GM19324 (cell line): Measurements from ENCODE around the gene FBRSL1.

ENCODE experiments used
- ATAC-seq: cut with Tn5 transposase; IDR thresholded peaks from one replicate; pipeline ENCODE4 v1.9.1; 2021; ENCODE audit warnings: mild to moderate bottlenecking, moderate library complexity; ENCODE audit not compliant: unreplicated experiment, low FRiP score

FBRSL1 gene

GRCh38 chr12:132536102-132536876, 46.3 kb downstream of the FBRSL1 start:
- ATAC-seq: no peak

GRCh38 chr12:132537049-132537448, 47.1 kb downstream of the FBRSL1 start:
- ATAC-seq: no peak

GRCh38 chr12:132537836-132538662, 48.1 kb downstream of the FBRSL1 start:
- no peak for ATAC-seq

DNA sequence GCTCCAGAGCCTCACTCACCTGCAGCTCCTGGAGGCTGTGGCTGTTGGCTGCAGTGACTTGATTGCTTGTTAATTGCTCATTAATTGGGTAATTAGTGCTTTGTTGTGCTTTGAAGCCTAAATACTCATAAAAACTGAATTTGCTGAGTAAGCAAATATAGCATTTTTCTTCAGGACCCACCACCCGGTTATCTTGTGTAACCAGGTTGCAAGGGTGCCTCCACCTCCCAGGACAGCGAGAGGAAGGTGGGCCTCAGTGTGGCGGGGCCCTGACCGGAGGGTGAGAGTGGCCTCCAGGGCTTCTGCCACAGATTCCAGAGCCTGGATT, 48.7 kb downstream of the FBRSL1 start:
- ATAC-seq: no peak

DNA sequence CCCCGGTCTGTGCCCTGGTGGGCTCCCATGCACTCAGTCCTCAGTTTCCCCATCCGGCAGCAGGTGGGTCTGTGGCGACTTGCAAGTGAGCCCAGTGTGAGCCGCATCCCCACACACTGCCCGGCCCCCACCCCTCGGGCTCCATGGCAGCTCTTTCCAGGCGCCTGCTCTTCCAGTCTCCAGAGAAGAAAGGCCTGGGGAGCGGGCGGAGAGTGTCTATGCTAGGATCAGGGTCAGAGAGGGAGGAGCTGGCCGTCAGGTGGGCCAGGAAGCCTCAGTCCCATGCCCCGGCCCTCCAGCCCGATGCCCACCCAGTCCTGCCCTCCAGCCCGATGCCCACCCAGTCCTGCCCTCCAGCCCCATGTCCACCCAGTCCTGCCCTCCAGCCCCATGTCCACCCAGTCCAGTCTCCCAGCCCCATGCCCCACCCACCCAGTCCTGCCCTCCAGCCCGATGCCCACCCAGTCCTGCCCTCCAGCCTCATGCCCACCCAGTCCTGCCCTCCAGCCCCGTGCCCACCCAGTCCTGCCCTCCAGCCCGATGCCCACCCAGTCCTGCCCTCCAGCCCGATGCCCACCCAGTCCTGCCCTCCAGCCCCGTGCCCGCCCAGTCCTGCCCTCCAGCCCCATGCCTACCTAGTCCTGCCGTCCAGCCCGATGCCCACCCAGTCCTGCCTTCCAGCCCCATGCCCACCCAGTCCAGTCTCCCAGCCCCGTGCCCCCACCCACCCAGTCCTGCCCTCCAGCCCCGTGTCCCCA, 49.2 kb downstream of the FBRSL1 start:
- no peak for ATAC-seq

GRCh38 chr12:132540436-132540835, 50.5 kb downstream of the FBRSL1 start:
- no peak for ATAC-seq

GRCh38 chr12:132541200-132541599, 51.2 kb downstream of the FBRSL1 start:
- no peak for ATAC-seq

DNA sequence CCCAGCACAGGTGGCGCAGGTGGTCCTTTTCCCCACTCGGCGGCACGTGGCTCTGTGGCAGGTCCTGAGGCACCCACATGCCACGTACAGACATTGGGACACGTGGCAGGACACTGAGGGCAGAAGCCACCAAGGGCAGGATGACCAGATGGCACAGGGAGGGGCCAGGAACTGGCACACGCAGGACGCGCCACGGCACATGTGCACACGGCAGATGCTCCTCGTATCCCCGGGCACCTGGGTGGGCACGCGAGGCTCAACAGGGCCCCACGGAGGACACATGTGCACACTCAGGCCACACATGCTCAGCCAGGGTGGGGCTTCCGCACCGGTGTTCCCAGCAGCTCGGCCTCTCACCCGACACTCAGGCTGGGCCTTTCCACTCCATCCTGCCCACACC, 52.0 kb downstream of the FBRSL1 start:
- no peak for ATAC-seq

DNA sequence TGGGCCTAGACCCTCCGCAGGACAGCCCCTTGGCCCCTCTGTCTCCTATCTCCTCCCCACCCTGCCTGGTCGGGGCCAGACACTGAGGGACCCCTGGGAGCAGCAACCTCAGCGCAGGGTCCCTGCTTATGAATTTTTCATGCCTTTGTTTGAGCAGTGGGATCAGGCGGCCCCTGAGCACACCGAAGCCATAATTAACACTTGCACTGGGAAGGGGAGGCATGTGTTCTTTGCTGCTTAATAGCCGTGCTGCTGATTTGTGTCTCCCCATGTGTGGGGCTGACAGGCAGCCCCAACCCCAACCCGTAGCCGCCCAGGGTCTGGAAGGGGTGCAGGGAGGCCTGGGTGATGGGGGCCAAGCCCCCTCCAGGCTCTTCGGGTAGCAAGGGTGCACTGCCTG, 52.7 kb downstream of the FBRSL1 start:
- ATAC-seq: no peak

DNA sequence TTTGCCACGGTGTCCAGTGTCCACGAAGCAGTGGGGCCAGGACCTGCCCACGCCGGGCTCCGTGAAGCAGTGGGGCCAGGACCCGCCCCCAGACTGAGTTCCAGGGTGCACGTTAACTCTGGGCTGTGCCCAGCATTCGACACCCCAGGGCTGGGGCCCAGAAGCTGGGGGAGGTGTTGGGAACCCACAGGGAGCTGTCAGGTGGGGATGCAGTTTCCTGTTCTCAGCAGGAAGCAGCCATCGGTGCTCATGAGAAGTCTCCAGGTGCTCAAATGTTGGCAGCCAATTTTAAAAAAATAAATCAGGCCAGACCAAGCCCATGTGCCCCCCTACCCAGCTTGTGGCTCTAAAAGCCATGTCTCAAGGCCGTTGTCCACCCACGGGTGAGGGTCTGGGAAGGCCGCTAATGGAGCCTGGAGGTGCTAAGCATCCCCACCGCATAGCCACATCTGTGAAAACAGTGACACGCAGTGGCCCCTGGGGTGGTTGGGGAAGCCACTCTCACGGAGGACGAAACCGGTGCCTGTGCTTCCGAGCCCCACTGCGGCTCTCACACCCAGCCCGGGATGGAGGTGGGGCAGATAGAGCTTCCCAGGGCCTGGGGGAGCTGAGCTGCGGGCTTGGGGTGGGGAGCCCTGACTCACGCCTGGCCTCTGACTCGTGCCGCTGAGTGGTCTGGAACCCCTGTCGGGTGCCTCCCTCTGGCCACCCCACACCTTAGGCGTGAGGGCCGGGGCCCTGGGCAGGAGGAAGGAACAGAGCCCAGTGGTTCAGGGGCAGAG, 53.5 kb downstream of the FBRSL1 start:
- ATAC-seq: no peak

DNA sequence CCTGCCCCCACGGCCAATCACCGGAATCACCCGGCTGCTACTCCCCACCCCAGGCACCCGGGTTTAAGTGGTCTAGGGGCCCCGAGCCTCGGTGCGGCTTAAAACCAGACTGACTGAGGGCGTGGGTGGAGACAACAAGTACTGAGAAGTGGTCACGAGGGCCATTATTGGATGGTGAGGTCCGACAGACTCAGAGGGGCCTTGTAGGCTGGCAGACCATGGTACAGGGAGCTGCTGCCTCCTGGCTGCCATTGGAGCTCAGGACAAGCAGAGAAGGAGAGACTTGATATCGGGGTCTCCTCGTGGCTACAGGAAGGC, 54.1 kb downstream of the FBRSL1 start:
- ATAC-seq: no peak

DNA sequence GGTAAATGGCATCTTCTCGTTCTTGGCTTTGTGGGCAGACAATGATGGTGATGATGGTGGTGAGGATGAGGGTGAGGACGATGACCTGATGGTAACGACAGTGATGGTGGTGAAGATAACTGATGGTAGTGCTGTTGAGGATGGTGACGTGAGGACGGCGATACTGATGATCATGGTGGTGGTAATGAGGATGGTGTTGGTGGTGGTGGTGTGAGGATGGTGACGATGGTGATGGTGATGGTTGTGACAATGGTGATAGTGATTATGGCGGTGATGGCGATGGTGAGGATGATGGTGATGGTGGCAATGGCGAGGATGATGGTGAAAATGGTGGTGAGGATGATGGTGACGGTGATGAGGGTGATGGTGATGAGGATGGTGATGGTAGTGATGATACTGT, 54.5 kb downstream of the FBRSL1 start:
- no peak for ATAC-seq

- no peak for ATAC-seq
Measured at GRCh38 chr12:132545164-132545953, 55.4 kb downstream of the FBRSL1 start.

- ATAC-seq: no peak
Measured at GRCh38 chr12:132545955-132546354, 56.0 kb downstream of the FBRSL1 start.

- ATAC-seq: no peak
Measured at GRCh38 chr12:132546647-132547046, 56.7 kb downstream of the FBRSL1 start.

- ATAC-seq: no peak
Measured at GRCh38 chr12:132547205-132547740, 57.3 kb downstream of the FBRSL1 start.

GRCh38 chr12:132548430-132549058, 58.6 kb downstream of the FBRSL1 start:
- no peak for ATAC-seq

GRCh38 chr12:132549059-132549458, 59.1 kb downstream of the FBRSL1 start:
- no peak for ATAC-seq
